Endothelial cell of hepatic sinusoid (primary cell): ENCODE results near the gene PCNX3.

Experiments used
- in situ Hi-C: cut with HindIII; loops from 2 replicates; pipeline ENCODE4 v1.10.0; 2017; ENCODE audit warnings: low sequenced_read_pairs

PCNX3 gene

GRCh38 chr11:65636108-65637031 lies 20.8 kb downstream of the PCNX3 start:
- in situ Hi-C loops, result loop anchor here (5.0 to 10.0 kb wide), 2 partner anchors 79 to 258 kb away; partner anchors contain the start of genes CCDC85B and LTBP3

DNA sequence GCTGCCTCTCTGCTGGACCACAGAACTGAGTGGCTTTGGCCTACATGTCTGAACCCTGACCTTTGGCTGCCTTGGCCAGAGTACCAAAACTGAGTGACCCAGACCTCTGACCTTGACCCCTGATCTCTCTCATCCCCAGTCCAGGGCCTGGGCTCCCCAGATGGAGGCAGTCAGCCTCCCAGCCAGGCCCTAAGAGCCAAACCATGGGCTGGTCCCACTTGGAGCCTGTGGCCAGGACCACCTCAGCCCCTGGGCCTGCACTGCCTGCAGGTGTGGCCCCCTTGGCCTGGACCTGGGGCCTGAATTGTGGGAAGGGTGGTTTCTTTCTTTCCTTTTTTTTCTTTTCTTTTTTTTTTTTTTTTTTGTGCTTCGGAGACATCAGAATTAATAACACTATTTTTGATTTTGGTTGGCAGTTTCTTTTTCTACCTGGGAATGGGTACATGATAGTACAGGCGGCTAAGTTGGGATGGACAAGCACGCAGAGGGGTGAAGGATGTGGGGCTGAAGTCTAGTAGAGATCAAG lies 21.5 kb downstream of the PCNX3 start:
- in situ Hi-C loops, result loop anchor here (5.0 to 10.0 kb wide), 2 partner anchors 80 to 258 kb away; partner anchors contain the start of genes CCDC85B and LTBP3

DNA sequence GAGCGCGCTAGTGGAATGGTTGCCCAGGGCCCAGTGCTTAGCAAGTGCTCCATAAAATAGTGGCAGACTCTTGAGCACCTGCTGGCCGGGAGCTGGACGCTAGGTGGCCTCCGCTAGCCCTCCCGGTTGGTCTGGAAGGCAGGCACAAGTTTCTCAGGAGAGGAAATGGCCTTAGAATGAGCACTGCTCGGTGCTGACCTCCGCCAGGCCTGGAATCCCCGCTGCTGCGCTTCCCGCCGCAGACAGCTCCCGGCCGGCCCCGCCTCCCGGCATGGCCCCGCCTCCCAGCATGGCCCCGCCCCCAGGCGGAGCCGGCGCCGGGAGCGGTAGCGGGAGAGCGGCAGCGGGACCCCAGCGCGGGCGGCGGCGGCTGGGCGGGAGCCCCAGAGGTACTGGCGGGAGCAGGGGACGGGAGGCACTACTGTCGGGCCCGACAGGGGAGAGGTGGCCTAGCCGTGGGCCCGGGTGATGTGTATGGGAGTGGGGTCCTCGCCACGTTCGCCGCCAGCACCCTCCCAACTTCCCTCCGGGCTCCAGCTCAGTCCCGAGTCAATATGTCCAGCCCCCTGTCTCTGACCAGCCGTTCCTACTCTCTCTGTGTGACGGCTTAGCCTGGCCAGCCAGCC lies 22.3 kb downstream of the PCNX3 start, which contains the start of gene SIPA1:
SIPA1 (plus strand) TSS at position 308 of the 626 bp plus-strand sequence. CDS start 2,821 bp downstream, outside the sequence.
- in situ Hi-C loops, result loop anchor here (5.0 to 10.0 kb wide), 2 partner anchors 81 to 257 kb away; partner anchors contain the start of genes CCDC85B and LTBP3

DNA sequence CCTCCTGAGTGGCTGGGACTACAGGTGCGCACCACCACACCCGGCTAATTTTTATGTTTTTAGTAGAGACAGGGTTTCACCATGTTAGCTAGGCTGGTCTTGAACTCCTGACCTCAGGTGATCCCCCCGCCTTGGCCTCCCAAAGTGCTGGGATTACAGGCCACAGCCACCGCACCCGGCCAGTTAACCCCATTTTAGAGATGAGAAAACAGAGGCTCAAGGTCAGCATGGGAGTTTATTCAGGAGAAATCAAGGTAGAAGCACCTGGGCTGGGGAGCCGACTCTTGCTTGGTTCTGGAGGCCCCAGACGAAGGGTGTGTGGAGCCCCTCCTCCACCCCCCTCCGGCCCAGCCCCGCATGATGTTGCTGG lies 23.6 kb downstream of the PCNX3 start:
- in situ Hi-C loops, result loop anchor here (5.0 to 10.0 kb wide), 2 partner anchors 82 to 256 kb away; partner anchors contain the start of genes CCDC85B and LTBP3

DNA sequence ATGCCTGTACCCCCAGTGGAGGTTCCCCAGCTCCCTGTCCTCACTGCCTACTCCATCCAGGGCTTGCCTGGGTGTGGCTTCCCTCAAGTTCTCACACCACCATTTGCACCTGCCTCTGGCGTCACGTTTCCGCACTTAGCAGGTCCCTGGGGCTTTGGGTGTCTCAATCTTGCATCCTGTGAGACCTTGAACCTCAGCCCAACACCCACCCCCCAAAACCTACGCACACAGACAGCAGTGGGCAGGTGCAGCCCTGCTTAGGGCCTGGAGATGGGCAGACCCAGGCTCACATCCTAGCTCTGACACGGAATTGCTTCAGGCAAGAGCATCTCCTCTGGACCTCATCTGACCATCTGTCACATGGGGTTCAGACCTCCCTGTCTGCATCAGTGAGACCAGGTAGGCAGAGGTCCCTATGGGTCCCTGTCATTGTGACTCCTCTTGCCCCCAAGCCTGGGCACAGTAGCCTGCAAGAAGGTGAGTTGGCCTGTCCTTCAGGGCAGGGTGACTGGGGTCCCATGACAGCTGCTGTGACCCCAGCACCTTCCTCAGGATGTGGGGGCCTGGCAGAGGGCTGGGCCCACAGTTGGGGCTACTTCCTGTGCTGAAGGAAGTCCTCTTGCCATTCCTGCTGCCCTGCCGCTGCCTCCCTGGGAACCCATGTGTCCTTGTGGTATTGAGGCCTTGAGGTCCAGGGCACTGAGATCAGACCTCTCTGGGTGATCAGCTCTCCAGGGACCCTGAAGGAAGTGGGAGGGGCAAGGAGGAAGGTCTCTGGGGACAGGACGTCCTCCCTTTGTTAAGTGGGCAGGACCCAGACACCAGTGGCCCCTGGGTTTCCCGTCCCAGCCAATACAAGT lies 24.3 kb downstream of the PCNX3 start:
- in situ Hi-C loops, result loop anchor here (5.0 to 10.0 kb wide), 2 partner anchors 83 to 255 kb away; partner anchors contain the start of genes CCDC85B and LTBP3

DNA sequence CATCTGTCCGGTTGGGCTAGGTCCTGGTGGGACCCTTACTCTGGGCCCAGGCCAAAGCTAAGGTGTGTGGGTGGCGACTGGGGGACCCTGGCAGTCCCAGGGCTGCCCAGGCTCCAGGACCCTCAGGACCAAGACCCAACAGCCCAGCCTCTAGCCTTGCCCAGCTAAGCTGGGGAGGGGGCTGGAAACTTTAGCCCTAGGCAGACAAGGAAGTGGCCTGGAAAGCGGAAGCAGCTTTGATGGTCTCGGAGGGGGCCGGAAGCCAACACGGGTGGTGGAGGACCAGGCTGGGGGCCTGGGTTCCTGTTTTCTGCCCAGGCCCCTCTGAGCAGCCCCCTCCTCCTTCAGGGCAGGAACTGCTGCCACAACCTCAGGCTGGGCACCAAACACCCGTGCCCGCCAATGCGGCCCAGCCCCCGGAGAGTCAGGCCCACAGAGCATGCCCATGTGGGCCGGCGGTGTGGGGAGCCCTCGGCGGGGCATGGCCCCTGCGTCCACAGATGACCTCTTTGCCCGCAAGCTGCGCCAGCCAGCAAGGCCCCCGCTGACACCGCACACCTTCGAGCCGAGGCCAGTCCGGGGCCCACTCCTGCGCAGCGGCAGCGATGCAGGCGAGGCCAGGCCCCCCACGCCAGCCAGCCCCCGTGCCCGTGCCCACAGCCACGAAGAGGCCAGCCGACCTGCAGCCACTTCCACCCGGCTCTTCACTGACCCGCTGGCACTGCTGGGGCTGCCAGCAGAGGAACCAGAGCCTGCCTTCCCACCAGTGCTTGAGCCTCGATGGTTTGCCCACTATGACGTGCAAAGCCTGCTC lies 25.1 kb downstream of the PCNX3 start:
- in situ Hi-C loops, result no loop called here

DNA sequence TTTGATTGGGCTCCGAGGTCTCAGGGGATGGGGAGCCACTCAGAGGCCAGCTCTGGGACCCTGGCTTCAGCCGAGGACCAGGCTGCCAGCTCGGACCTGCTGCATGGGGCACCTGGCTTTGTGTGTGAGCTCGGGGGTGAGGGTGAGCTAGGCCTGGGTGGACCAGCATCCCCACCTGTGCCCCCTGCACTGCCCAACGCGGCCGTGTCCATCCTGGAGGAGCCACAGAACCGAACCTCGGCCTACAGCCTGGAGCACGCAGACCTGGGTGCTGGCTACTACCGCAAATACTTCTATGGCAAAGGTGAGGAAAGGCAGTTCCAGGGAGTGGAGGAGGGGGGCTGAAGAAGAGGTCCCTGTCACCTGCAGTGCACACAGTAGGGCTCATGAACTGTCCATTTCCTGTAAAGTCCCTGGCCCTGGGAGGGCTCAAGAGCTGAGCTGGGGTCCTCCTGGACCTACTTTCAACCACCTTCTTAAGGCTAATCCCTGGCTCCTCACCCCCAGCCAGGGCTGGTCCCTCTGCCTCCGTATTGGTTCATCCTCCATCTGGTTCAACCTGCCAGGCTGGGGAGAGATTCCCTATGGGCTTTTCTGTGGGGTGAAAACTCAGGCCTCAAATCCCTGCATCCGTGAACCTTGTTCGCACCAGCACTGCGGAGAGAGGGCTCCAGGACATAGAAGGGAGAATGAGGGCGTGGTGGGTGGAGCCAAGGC lies 25.9 kb downstream of the PCNX3 start:
- in situ Hi-C loops, result no loop called here

- in situ Hi-C loops, result no loop called here
Measured at GRCh38 chr11:65642014-65642671, 26.6 kb downstream of the PCNX3 start.

- in situ Hi-C loops, result no loop called here
Measured at GRCh38 chr11:65643971-65644370, 28.4 kb downstream of the PCNX3 start.

DNA sequence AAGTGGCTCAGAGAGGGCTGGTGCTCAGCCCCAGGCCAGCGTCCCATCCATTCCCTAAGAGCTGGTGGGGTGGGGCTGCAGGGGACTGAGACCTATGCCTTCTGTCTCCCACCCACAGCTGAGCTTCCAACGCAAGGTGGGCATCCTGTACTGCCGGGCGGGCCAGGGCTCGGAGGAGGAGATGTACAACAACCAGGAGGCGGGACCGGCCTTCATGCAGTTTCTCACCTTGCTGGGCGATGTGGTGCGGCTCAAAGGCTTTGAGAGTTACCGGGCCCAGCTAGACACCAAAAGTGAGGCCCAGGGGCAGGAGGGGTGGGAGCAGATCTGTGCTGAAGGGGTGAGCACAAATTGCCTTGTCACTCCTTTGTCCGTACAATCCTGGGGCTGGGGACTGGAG lies 29.3 kb downstream of the PCNX3 start:
- in situ Hi-C loops, result no loop called here

DNA sequence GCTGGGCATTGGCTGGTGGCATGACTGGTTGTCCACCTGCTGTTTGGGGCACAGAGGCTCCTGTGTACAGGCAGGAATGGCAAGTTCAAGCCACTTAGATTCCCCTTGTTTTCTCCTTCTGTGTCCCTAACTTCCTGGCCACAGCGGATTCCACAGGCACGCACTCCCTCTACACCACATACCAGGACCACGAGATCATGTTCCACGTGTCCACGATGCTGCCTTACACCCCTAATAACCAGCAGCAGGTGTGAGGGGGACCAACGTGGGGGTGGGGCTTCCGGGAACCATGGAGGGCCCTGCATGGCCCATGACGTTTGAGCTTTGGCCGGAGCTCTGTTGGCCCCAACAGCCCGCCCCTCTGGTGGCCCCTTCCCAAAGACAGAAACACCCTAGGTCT lies 30.1 kb downstream of the PCNX3 start:
- in situ Hi-C loops, result no loop called here

DNA sequence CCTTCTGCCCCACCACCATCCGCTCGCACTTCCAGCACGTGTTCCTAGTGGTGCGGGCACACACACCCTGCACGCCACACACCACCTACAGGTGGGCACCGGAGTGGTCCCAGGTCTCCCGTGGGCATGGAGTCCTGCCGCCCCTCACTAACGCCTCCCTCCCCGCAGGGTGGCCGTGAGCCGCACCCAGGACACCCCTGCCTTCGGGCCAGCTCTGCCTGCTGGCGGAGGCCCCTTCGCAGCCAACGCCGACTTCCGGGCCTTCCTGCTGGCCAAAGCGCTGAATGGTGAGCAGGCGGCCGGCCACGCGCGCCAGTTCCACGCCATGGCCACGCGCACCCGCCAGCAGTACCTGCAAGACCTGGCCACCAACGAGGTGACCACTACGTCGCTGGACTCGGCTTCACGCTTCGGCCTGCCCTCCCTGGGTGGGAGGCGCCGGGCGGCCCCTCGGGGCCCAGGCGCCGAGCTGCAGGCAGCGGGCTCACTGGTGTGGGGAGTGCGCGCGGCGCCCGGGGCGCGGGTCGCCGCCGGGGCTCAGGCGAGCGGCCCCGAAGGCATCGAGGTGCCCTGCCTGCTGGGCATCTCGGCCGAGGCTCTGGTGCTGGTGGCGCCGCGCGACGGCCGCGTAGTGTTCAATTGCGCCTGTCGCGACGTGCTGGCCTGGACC lies 30.8 kb downstream of the PCNX3 start:
- in situ Hi-C loops, result no loop called here

GRCh38 chr11:65646958-65647701 lies 31.6 kb downstream of the PCNX3 start:
- in situ Hi-C loops, result no loop called here

GRCh38 chr11:65648997-65649493 lies 33.5 kb downstream of the PCNX3 start:
- in situ Hi-C loops, result no loop called here

DNA sequence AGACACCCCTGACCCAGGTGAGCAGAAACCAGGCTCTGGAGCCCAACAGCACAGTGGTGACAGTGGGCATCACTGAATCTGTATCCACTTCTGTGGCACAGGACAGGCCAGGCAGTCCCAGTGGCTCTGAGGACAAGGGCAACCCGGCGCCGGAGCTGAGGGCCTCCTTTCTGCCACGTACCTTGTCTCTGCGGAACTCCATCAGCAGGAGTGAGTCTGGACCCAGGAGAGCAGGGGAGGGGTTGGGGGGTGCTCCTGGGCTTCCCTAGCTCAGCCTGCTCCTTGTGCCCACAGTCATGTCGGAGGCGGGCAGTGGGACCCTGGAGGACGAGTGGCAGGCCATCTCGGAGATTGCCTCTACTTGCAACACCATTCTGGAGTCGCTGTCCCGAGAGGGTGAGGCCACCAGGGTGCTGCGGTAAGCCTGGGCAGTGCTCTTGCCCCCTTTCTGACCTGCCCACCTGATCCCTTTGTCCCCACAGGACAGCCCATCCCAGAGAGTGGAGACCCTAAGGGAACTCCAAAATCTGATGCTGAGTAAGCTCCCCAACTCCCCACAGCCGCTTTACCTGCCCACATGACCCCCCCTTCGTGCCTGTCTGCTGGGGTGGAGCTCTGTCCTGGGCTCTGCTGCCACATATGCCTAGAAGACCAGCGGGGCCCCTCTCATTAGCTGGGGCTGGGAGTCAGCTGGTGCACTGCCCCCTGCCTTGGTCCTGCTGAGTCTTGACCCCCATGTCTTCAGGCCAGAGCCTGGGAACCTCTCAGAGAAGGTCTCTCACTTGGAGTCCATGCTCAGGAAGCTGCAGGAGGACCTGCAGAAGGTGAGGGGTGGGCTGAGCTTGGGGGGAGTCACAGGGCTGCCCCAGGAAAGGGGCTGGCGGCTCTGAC lies 34.3 kb downstream of the PCNX3 start:
- in situ Hi-C loops, result no loop called here
